ENCODE measurements around the gene EIF4H. TPM values are rescaled to one million over a fixed set of nuclear protein-coding genes. Genes with fewer than 3 reads are reported as not detected.

The EIF4H gene
- total RNA-seq, 1 donor from 2014 or later = 159 TPM

GRCh38 chr7:74212661-74213060, 38.5 kb downstream of the EIF4H start:
- Histone ChIP-seq H3K27me3 (ENCODE audit: low read depth) (no peaks in the 10 kb centered on the region), H3K4me1 (no peaks in the 10 kb centered on the region), H3K36me3 (no peaks in the 10 kb centered on the region), H3K27ac (replicated peaks) (no peak overlapping the region), H3K4me3 (no peak overlapping the region), H3K9me3 (replicated peaks) (no peaks in the 10 kb centered on the region)
- intact Hi-C loops (cut with micrococcal nuclease) = no loop called here
- DNase-seq = no peak
- no peak for TF ChIP-seq CTCF (IDR thresholded peaks at IDR 0.05; ENCODE audit: borderline replicate concordance)

GRCh38 chr7:74214816-74215630, 40.9 kb downstream of the EIF4H start:
- Histone ChIP-seq H3K4me1 (no peaks in the 10 kb centered on the region), H3K27ac (replicated peaks) (no peak overlapping the region), H3K27me3 (ENCODE audit: low read depth) (no peaks in the 10 kb centered on the region), H3K4me3 (no peak overlapping the region), H3K36me3 (no peaks in the 10 kb centered on the region), H3K9me3 (replicated peaks) (no peaks in the 10 kb centered on the region)
- no peak for DNase-seq
- intact Hi-C loops (cut with micrococcal nuclease) = no loop called here
- TF ChIP-seq CTCF (IDR thresholded peaks at IDR 0.05; ENCODE audit: borderline replicate concordance) = no peak

GRCh38 chr7:74215921-74216320, 41.8 kb downstream of the EIF4H start:
- TF ChIP-seq CTCF (IDR thresholded peaks at IDR 0.05; ENCODE audit: borderline replicate concordance) = no peak
- intact Hi-C loops (cut with micrococcal nuclease) = no loop called here

GRCh38 chr7:74216361-74216761, 42.2 kb downstream of the EIF4H start:
- TF ChIP-seq CTCF (IDR thresholded peaks at IDR 0.05; ENCODE audit: borderline replicate concordance) = no peak

More at GRCh38 chr7:74215921-74216320, 41.8 kb downstream of the EIF4H start:
- Histone ChIP-seq H3K4me1 (no peaks in the 10 kb centered on the region), H3K27ac (replicated peaks) (no peak overlapping the region), H3K36me3 (no peaks in the 10 kb centered on the region), H3K27me3 (ENCODE audit: low read depth) (no peaks in the 10 kb centered on the region), H3K4me3 (no peak overlapping the region), H3K9me3 (replicated peaks) (no peaks in the 10 kb centered on the region)
- no peak for DNase-seq

GRCh38 chr7:74217455-74218342, 43.5 kb downstream of the EIF4H start:
- no peak for TF ChIP-seq CTCF (IDR thresholded peaks at IDR 0.05; ENCODE audit: borderline replicate concordance)
- H3K4me1 ChIP-seq = no peaks in the 10 kb centered on the region
- no peaks in the 10 kb centered on the region for H3K9me3 ChIP-seq (replicated peaks)
- H3K36me3 ChIP-seq = no peaks in the 10 kb centered on the region
- intact Hi-C loops (cut with micrococcal nuclease) = no loop called here
- no peak for DNase-seq
- H3K4me3 ChIP-seq = no peak overlapping the region
- no peak overlapping the region for H3K27ac ChIP-seq (replicated peaks)
- no peaks in the 10 kb centered on the region for H3K27me3 ChIP-seq (ENCODE audit: low read depth)

More at GRCh38 chr7:74216361-74216761, 42.2 kb downstream of the EIF4H start:
- no peaks in the 10 kb centered on the region for H3K9me3 ChIP-seq (replicated peaks)
- no peak overlapping the region for H3K27ac ChIP-seq (replicated peaks)
- H3K27me3 ChIP-seq (ENCODE audit: low read depth) = no peaks in the 10 kb centered on the region
- H3K36me3 ChIP-seq = no peaks in the 10 kb centered on the region
- no peak for DNase-seq
- no peak overlapping the region for H3K4me3 ChIP-seq
- no peaks in the 10 kb centered on the region for H3K4me1 ChIP-seq
- intact Hi-C loops (cut with micrococcal nuclease) = no loop called here
